Measurements from ENCODE around the gene ARL11.

The ARL11 gene

DNA sequence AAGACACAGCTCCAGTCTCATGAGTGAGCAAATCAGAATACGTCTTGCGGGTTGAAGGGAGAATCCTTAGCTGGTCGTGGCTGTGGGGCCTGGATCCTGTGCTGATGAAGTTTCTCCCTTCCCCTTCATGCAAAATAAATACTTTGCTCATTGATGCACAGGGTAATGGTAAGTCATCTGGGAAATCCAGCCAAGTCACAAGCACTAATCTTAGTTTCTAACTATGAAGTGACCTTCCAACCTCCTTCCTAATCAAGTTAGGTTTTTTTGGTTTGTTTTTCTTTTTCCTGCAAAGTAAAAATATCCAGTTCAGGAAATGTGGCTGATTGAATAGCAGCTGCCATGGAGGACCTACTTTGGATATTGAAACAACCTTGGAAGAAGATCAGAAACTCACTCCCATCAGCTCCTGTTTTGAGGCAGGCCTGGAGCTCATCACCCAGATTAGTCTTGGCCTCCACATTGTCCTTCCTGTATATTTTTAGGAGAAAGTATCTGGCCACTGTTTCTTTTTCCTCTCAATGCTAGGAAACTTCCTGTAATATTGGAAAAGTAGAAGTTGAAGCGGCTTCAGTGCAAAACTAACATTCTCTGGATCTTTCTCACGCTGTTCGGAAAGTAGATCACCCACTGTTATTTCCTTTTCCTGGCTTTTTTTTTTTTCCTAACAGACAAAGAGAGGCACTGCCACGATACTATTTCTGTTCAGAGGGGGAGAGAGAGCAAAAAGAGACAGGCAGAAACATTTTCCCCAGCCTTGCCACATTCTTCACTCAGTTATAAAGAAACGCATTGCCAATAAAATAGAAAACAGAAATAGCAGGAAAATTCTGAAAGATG is 12.3 kb upstream of the ARL11 start:
- TF ChIP-seq, protein P1, sequence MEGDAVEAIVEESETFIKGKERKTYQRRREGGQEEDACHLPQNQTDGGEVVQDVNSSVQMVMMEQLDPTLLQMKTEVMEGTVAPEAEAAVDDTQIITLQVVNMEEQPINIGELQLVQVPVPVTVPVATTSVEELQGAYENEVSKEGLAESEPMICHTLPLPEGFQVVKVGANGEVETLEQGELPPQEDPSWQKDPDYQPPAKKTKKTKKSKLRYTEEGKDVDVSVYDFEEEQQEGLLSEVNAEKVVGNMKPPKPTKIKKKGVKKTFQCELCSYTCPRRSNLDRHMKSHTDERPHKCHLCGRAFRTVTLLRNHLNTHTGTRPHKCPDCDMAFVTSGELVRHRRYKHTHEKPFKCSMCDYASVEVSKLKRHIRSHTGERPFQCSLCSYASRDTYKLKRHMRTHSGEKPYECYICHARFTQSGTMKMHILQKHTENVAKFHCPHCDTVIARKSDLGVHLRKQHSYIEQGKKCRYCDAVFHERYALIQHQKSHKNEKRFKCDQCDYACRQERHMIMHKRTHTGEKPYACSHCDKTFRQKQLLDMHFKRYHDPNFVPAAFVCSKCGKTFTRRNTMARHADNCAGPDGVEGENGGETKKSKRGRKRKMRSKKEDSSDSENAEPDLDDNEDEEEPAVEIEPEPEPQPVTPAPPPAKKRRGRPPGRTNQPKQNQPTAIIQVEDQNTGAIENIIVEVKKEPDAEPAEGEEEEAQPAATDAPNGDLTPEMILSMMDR (IDR thresholded peaks at IDR 0.05; ENCODE audit: low read depth, low read length) = no peak
- H3K4me3 ChIP-seq (replicated peaks in 1 of 2; ENCODE audit: low read depth in 2 of 2, low read length in 2 of 2) = no peak overlapping the region
- no peak for DNase-seq (ENCODE audit: low read depth in 2 of 2)

DNA sequence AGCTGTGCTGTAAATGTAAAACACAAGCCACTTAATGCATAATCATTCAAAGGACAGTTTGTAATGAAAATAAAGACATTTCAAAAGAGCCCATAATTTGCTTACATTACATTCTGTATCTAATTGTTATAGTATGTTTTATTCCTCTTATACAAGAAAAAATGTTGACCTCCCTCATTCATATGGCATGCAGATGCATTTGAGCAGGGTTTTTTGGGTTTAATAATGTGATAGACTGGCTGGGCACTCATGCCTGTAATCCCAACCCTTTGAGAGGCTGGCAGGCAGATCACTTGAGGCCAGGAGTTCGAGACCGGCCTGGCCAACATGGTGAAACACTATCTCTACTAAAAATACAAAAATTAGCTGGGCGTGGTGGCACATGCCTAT is 11.6 kb upstream of the ARL11 start:
- DNase-seq (ENCODE audit: low read depth in 2 of 2) = no peak
- TF ChIP-seq, protein P1 (IDR thresholded peaks at IDR 0.05; ENCODE audit: low read depth, low read length) = no peak
- no peak overlapping the region for H3K4me3 ChIP-seq (replicated peaks in 1 of 2; ENCODE audit: low read depth in 2 of 2, low read length in 2 of 2)

DNA sequence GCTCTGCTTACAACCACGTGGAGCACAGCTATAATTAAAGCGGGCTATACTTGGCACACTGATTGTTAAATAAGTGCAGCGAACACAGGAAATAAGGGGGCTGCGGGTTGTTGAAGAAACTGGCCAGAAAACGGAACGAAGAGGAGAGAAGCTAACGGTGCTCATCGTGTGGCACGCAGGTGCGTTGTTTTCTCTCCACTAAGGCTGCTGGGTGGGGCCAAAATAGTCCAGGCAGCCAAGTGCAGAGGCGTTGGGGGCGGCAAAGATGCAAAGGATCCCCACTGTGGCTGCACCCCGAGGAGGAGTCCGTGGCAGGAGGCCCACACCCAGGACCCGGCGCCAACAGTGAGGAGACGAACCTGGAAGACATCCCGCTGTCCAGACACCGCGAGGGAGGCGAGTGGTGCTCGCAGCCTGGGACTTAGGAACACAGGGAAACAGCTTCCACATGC is 8.1 kb upstream of the ARL11 start:
- TF ChIP-seq, protein P1 (IDR thresholded peaks at IDR 0.05; ENCODE audit: low read depth, low read length) = no peak
- no peak overlapping the region for H3K4me3 ChIP-seq (replicated peaks in 1 of 2; ENCODE audit: low read depth in 2 of 2, low read length in 2 of 2)
- DNase-seq (ENCODE audit: low read depth in 2 of 2) = no peak

DNA sequence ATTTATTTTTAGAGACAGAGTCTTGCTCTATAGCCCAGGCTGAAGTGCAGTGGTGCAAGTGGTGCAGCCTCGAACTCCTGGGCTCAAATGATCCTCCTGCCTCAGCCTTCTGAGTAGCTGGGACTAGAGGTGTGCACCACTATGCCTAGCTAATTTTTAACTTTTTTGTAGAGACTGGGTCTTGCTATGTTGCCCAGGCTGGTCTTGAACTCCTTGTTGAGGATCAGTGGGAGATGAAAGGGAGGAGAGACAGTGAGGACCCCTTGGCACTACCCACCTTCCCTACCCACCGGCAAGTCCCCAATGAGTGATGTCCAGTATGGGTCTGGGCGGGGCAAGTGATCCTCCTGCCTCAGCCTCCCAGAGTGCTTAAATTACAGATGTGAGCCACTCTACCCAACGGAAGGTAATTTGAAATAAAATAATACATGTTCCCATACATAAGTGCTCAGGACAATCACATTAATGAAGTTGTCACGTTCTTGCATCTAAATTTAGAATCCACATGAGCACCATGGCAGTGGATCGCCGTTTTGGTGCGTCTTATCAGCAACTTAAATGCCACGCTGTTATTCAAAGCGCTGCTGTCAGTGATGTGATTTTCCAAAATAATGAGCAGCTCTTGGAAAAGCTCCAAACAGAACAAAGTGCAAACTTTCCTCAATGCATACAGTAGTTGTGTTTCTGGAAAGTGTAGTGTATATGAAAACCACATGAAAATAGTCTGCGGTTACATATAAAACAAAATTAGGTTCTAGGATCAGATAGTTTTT is 5.9 kb upstream of the ARL11 start:
- TF ChIP-seq, protein P1 (IDR thresholded peaks at IDR 0.05; ENCODE audit: low read depth, low read length) = no peak
- H3K4me3 ChIP-seq (replicated peaks in 1 of 2; ENCODE audit: low read depth in 2 of 2, low read length in 2 of 2) = no peak overlapping the region
- DNase-seq (ENCODE audit: low read depth in 2 of 2) = peak in 1 of 2 donors; percentile 69

DNA sequence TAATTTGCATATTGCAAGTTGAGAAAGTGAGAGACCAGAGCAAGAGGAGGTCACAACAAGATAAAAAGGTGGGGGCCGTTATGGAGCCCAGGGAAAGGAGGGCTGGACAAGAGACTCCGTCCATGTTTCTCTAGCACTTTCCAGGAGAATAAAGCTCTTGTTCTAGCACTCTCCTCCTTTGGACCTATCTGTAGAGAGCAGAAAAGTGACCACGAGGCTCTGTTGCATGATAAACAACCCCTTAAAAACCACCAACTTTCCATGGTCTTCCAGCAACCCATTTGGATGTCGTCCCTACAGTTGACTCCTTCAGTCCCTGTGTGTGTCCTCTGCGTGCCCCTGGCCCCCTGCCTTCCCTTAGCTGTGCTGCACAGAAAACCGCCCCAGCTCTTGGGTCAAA is 4.1 kb upstream of the ARL11 start:
- TF ChIP-seq, protein P1 (IDR thresholded peaks at IDR 0.05; ENCODE audit: low read depth, low read length) = no peak

DNA sequence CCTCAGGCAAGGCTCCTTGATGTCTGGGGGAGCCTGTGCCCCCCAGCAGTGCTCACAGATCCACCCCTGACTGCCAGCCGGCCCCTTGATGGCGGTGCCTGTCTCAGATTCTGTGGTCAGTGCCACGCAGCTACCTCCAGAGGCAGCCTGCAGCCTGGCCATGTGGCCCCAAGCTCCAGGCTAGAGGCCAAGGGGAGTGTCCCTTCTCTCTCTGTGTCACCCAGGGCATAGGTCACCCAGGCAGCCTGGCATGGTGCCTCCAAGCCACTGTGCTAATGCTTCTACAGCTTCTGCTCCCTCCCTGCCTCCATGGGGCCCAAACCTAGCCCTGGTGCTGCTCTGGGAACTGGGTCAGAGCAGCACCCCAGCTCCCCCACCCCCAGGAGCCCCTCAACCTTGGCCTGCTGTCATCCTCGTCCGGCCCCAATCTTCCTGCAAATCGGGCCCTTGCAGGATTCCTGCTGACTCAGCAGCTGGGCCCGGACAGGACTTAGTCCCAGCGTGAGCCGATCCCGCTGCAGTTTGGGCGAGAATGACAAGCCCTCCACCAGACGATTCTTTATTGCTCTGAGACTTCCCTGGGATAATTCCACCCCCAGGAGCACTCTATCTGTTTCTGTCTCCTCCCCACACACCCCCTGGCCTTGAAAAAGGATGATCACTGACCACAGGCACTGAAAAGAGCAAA is 2.8 kb upstream of the ARL11 start:
- TF ChIP-seq, protein P1 (IDR thresholded peaks at IDR 0.05; ENCODE audit: low read depth, low read length) = no peak
- H3K4me3 ChIP-seq (replicated peaks in 1 of 2; ENCODE audit: low read depth in 2 of 2, low read length in 2 of 2) = no peak overlapping the region
- DNase-seq (ENCODE audit: low read depth in 2 of 2) = peak in 1 of 2 donors; percentile 26

More for the DNA sequence above, 4.1 kb upstream of the ARL11 start:
- DNase-seq (ENCODE audit: low read depth in 2 of 2) = no peak
- H3K4me3 ChIP-seq (replicated peaks in 1 of 2; ENCODE audit: low read depth in 2 of 2, low read length in 2 of 2) = no peak overlapping the region

Measured in cardiac fibroblast (primary cell).